ENCODE data around the gene NDUFA6. TPM values are rescaled to one million over a fixed set of nuclear protein-coding genes. Genes with fewer than 3 reads are reported as not detected.
"Not testable (repeated sequence)": the region's sequence is repeated elsewhere in the genome, so short reads cannot be mapped to it uniquely, and the experiment has no call there.

The NDUFA6 gene
- polyA plus RNA-seq, 3 donors: 42.9 to 167 (median 138) TPM

GRCh38 chr22:42138972-42139371 is 48.4 kb upstream of the NDUFA6 start:
- no peak overlapping the region for H3K4me3 ChIP-seq (replicated peaks in 1 of 3; ENCODE audit: low read depth in 2 of 3, low read length in 3 of 3)
- H3K27ac Mint-ChIP-seq: peak overlapping the region in 1 of 7 donors; percentile 20
- no peaks in the 10 kb centered on the region for H3K27me3 ChIP-seq (ENCODE audit: control insufficient read depth in 2 of 2, insufficient read depth in 2 of 2, low read length in 2 of 2)
- peaks cover 0 to 7% (median 3%) of the 10 kb centered on the region in 3 donors for H3K27me3 Mint-ChIP-seq (ENCODE audit: low read depth in 3 of 3)
- WGBS (ENCODE audit: insufficient coverage): 89% methylated on average over 1 of the region's 2 CpGs
- H3K4me1 ChIP-seq (ENCODE audit: control insufficient read depth in 1 of 2, insufficient read depth in 2 of 2, low read length in 2 of 2): no peaks in the 10 kb centered on the region
- H3K27ac ChIP-seq (ENCODE audit: low read depth in 1 of 2, low read length in 2 of 2): no peak overlapping the region
- peaks cover 0 to 7% of the 10 kb centered on the region in 2 donors for H3K36me3 Mint-ChIP-seq
- no peaks in the 10 kb centered on the region for H4K20me1 ChIP-seq (ENCODE audit: insufficient read depth, low read length)
- H3K9ac ChIP-seq (ENCODE audit: insufficient read depth, low read length, poor library complexity, severe bottlenecking): no peak overlapping the region
- no peak overlapping the region for H2AFZ ChIP-seq (ENCODE audit: insufficient read depth, low read depth, low read length, poor library complexity, severe bottlenecking)
- DNase-seq: no peak
- TF ChIP-seq CTCF (IDR thresholded peaks at IDR 0.05): no peak
- H3K4me2 ChIP-seq (replicated peaks; ENCODE audit: extremely low read depth, low read length, poor library complexity, severe bottlenecking): no peak overlapping the region
- H3K4me1 Mint-ChIP-seq: no peaks in the 10 kb centered on the region
- H3K36me3 ChIP-seq (replicated peaks in 1 of 2; ENCODE audit: control insufficient read depth in 1 of 2, insufficient read depth in 2 of 2, low read length in 2 of 2): no peaks in the 10 kb centered on the region
- peaks cover 2 to 5% (median 3%) of the 10 kb centered on the region in 7 donors for H3K9me3 Mint-ChIP-seq
- no peaks in the 10 kb centered on the region for H3K79me2 ChIP-seq (ENCODE audit: insufficient read depth, low read length)
- intact Hi-C loops (cut with micrococcal nuclease): no loop called here
- H3K9me3 ChIP-seq (replicated peaks in 1 of 2; ENCODE audit: control insufficient read depth in 1 of 2, insufficient read depth in 1 of 2, low read length in 2 of 2): peaks cover 0 to 6% of the 10 kb centered on the region in 2 donors
- H3K4me3 Mint-ChIP-seq: no peak overlapping the region

GRCh38 chr22:42138122-42138770 is 47.7 kb upstream of the NDUFA6 start:
- WGBS (ENCODE audit: insufficient coverage): 96% methylated on average over 19 of the region's 31 CpGs
- no peak for DNase-seq
- no peaks in the 10 kb centered on the region for H4K20me1 ChIP-seq (ENCODE audit: insufficient read depth, low read length)
- no peak overlapping the region for H3K4me3 Mint-ChIP-seq
- H3K4me1 ChIP-seq (ENCODE audit: control insufficient read depth in 1 of 2, insufficient read depth in 2 of 2, low read length in 2 of 2): no peaks in the 10 kb centered on the region
- H3K9ac ChIP-seq (ENCODE audit: insufficient read depth, low read length, poor library complexity, severe bottlenecking): no peak overlapping the region
- no peaks in the 10 kb centered on the region for H3K36me3 ChIP-seq (replicated peaks in 1 of 2; ENCODE audit: control insufficient read depth in 1 of 2, insufficient read depth in 2 of 2, low read length in 2 of 2)
- H3K9me3 ChIP-seq (replicated peaks in 1 of 2; ENCODE audit: control insufficient read depth in 1 of 2, insufficient read depth in 1 of 2, low read length in 2 of 2): peaks cover 0 to 6% of the 10 kb centered on the region in 2 donors
- H2AFZ ChIP-seq (ENCODE audit: insufficient read depth, low read depth, low read length, poor library complexity, severe bottlenecking): no peak overlapping the region
- H3K4me2 ChIP-seq (replicated peaks; ENCODE audit: extremely low read depth, low read length, poor library complexity, severe bottlenecking): no peak overlapping the region
- H3K27me3 Mint-ChIP-seq (ENCODE audit: low read depth in 3 of 3): peaks cover 0 to 13% (median 7%) of the 10 kb centered on the region in 3 donors
- no peaks in the 10 kb centered on the region for H3K27me3 ChIP-seq (ENCODE audit: control insufficient read depth in 2 of 2, insufficient read depth in 2 of 2, low read length in 2 of 2)
- intact Hi-C loops (cut with micrococcal nuclease): no loop called here
- peaks cover 2 to 5% (median 3%) of the 10 kb centered on the region in 7 donors for H3K9me3 Mint-ChIP-seq
- H3K27ac ChIP-seq (ENCODE audit: low read depth in 1 of 2, low read length in 2 of 2): no peak overlapping the region
- no peaks in the 10 kb centered on the region for H3K79me2 ChIP-seq (ENCODE audit: insufficient read depth, low read length)
- no peaks in the 10 kb centered on the region for H3K4me1 Mint-ChIP-seq
- H3K36me3 Mint-ChIP-seq: peaks cover 0 to 7% of the 10 kb centered on the region in 2 donors
- H3K4me3 ChIP-seq (replicated peaks in 1 of 3; ENCODE audit: low read depth in 2 of 3, low read length in 3 of 3): no peak overlapping the region
- H3K27ac Mint-ChIP-seq: no peak overlapping the region
- no peak for TF ChIP-seq CTCF (IDR thresholded peaks at IDR 0.05)

GRCh38 chr22:42135688-42136087 is 45.1 kb upstream of the NDUFA6 start:
- H3K4me3 Mint-ChIP-seq; H3K4me3 ChIP-seq (replicated peaks in 1 of 3; ENCODE audit: low read depth in 2 of 3, low read length in 3 of 3); H3K4me1 Mint-ChIP-seq; H3K36me3 Mint-ChIP-seq; intact Hi-C loops (cut with micrococcal nuclease); DNase-seq; H3K36me3 ChIP-seq (replicated peaks in 1 of 2; ENCODE audit: control insufficient read depth in 1 of 2, insufficient read depth in 2 of 2, low read length in 2 of 2); H3K79me2 ChIP-seq (ENCODE audit: insufficient read depth, low read length); H2AFZ ChIP-seq (ENCODE audit: insufficient read depth, low read depth, low read length, poor library complexity, severe bottlenecking); H3K27ac Mint-ChIP-seq; H4K20me1 ChIP-seq (ENCODE audit: insufficient read depth, low read length); H3K9ac ChIP-seq (ENCODE audit: insufficient read depth, low read length, poor library complexity, severe bottlenecking); H3K9me3 ChIP-seq (replicated peaks in 1 of 2; ENCODE audit: control insufficient read depth in 1 of 2, insufficient read depth in 1 of 2, low read length in 2 of 2); H3K27me3 ChIP-seq (ENCODE audit: control insufficient read depth in 2 of 2, insufficient read depth in 2 of 2, low read length in 2 of 2); H3K4me2 ChIP-seq (replicated peaks; ENCODE audit: extremely low read depth, low read length, poor library complexity, severe bottlenecking); H3K4me1 ChIP-seq (ENCODE audit: control insufficient read depth in 1 of 2, insufficient read depth in 2 of 2, low read length in 2 of 2); H3K27ac ChIP-seq (ENCODE audit: low read depth in 1 of 2, low read length in 2 of 2); H3K9me3 Mint-ChIP-seq: not testable (repeated sequence)
- WGBS (ENCODE audit: insufficient coverage): no CpG with 5 or more reads among the region's 4 CpGs
- peaks cover 2 to 20% (median 5%) of the 10 kb centered on the region in 3 donors for H3K27me3 Mint-ChIP-seq (ENCODE audit: low read depth in 3 of 3)
